GM19324 (cell line): ENCODE data around the gene PIGL.
"Not testable (repeated sequence)": the region's sequence is repeated elsewhere in the genome, so short reads cannot be mapped to it uniquely, and the experiment has no call there.

Source experiments
- ATAC-seq: cut with Tn5 transposase; IDR thresholded peaks from one replicate; pipeline ENCODE4 v1.9.1; 2021; ENCODE audit warnings: mild to moderate bottlenecking, moderate library complexity; ENCODE audit not compliant: unreplicated experiment, low FRiP score

Gene PIGL

GRCh38 chr17:16301963-16302855 lies 85.2 kb downstream of the PIGL start:
- no peak for ATAC-seq

- ATAC-seq, result no peak
Measured at GRCh38 chr17:16302856-16303255, 85.8 kb downstream of the PIGL start.

GRCh38 chr17:16304830-16305229 lies 87.8 kb downstream of the PIGL start:
- ATAC-seq, result no peak

GRCh38 chr17:16306211-16306610 lies 89.2 kb downstream of the PIGL start:
- no peak for ATAC-seq

GRCh38 chr17:16312061-16312460 lies 95.1 kb downstream of the PIGL start:
- not testable (repeated sequence) for ATAC-seq

- no peak for ATAC-seq
Measured at GRCh38 chr17:16313139-16314090, 96.4 kb downstream of the PIGL start.

GRCh38 chr17:16314189-16314588 lies 97.2 kb downstream of the PIGL start:
- no peak for ATAC-seq

- no peak for ATAC-seq
Measured at GRCh38 chr17:16314859-16315258, 97.8 kb downstream of the PIGL start.

- no peak for ATAC-seq
Measured at GRCh38 chr17:16319969-16320368, 103.0 kb downstream of the PIGL start.

GRCh38 chr17:16322636-16323035 lies 105.6 kb downstream of the PIGL start:
- ATAC-seq, result no peak

- no peak for ATAC-seq
Measured at GRCh38 chr17:16325964-16326363, 109.0 kb downstream of the PIGL start.

- no peak for ATAC-seq
Measured at GRCh38 chr17:16327018-16327417, 110.0 kb downstream of the PIGL start.

- ATAC-seq, result no peak
Measured at GRCh38 chr17:16328997-16329396, 112.0 kb downstream of the PIGL start.

- ATAC-seq, result no peak
Measured at GRCh38 chr17:16329519-16330271, 112.7 kb downstream of the PIGL start.

- no peak for ATAC-seq
Measured at GRCh38 chr17:16338391-16338790, 121.4 kb downstream of the PIGL start.

- no peak for ATAC-seq
Measured at GRCh38 chr17:16339402-16339801, 122.4 kb downstream of the PIGL start.

- ATAC-seq, result no peak
Measured at GRCh38 chr17:16339959-16340358, 122.9 kb downstream of the PIGL start.

GRCh38 chr17:16342979-16343378 lies 126.0 kb downstream of the PIGL start:
- ATAC-seq, result no peak

GRCh38 chr17:16343569-16343968 lies 126.6 kb downstream of the PIGL start:
- ATAC-seq, result no peak

GRCh38 chr17:16345565-16345964 lies 128.6 kb downstream of the PIGL start:
- ATAC-seq, result no peak
